Mesendoderm (in vitro differentiated cells): ENCODE results near the gene SULT6B1.
"Not testable (repeated sequence)": the region's sequence is repeated elsewhere in the genome, so short reads cannot be mapped to it uniquely, and the experiment has no call there.

Experiments
- DNase-seq: peaks from one replicate; pipeline ENCODE4 v3.0.0; 2013
- H2AK5ac ChIP-seq: 2 replicates; pipeline ENCODE4 v1.6.1; 2013; ENCODE audit warnings: low read length, inconsistent platforms
- H2BK120ac ChIP-seq: 2 replicates; pipeline ENCODE4 v1.6.1; 2013; ENCODE audit warnings: low read depth, mild to moderate bottlenecking, low read length, moderate library complexity, mixed read lengths
- H2BK15ac ChIP-seq: replicated peaks from 2 replicates; pipeline ENCODE4 v1.6.1; 2013; ENCODE audit warnings: low read depth, mild to moderate bottlenecking, moderate library complexity
- H2BK5ac ChIP-seq: 2 replicates; pipeline ENCODE4 v1.6.1; 2013; ENCODE audit warnings: low read length, inconsistent platforms
- H3K18ac ChIP-seq: 2 replicates; pipeline ENCODE4 v1.6.1; 2013; ENCODE audit warnings: mild to moderate bottlenecking, low read length, mixed read lengths
- H3K23ac ChIP-seq: one replicate; pipeline ENCODE4 v1.6.1; 2013; ENCODE audit warnings: low read length
- H3K27ac ChIP-seq: 2 replicates; pipeline ENCODE4 v1.5.1; 2013; ENCODE audit warnings: low read depth, mild to moderate bottlenecking, inconsistent platforms, low read length, moderate library complexity
- H3K27me3 ChIP-seq: 2 replicates; pipeline ENCODE4 v1.6.1; 2013; ENCODE audit warnings: low read length, control low read depth, mild to moderate bottlenecking, inconsistent platforms; ENCODE audit not compliant: insufficient read depth, poor library complexity
- H3K36me3 ChIP-seq: 2 replicates; pipeline ENCODE4 v1.6.1; 2013; ENCODE audit warnings: low read length, inconsistent platforms; ENCODE audit not compliant: control insufficient read depth, insufficient read depth
- H3K4ac ChIP-seq: one replicate; pipeline ENCODE4 v1.6.1; 2013; ENCODE audit warnings: low read depth, mild to moderate bottlenecking, low read length, moderate library complexity
- H3K4me1 ChIP-seq: 2 replicates; pipeline ENCODE4 v1.6.1; 2013; ENCODE audit warnings: low read depth, low read length, inconsistent platforms; ENCODE audit not compliant: control insufficient read depth
- H3K4me2 ChIP-seq: 2 replicates; pipeline ENCODE4 v1.6.1; 2013; ENCODE audit warnings: low read length
- H3K4me3 ChIP-seq: 2 replicates; pipeline ENCODE4 v1.5.1; 2013; ENCODE audit warnings: mild to moderate bottlenecking, low read length
- H3K56ac ChIP-seq: one replicate; pipeline ENCODE4 v1.6.1; 2013; ENCODE audit warnings: low read length
- H3K79me1 ChIP-seq: 2 replicates; pipeline ENCODE4 v1.6.1; 2013; ENCODE audit warnings: low read length, inconsistent platforms
- H3K79me2 ChIP-seq: 2 replicates; pipeline ENCODE4 v1.6.1; 2013; ENCODE audit warnings: mild to moderate bottlenecking, low read length; ENCODE audit not compliant: control insufficient read depth, insufficient read depth
- H3K9ac ChIP-seq: 2 replicates; pipeline ENCODE4 v1.6.1; 2013; ENCODE audit warnings: low read length, inconsistent platforms
- H4K5ac ChIP-seq: one replicate; pipeline ENCODE4 v1.6.1; 2013; ENCODE audit warnings: low read length
- H4K8ac ChIP-seq: one replicate; pipeline ENCODE4 v1.6.1; 2013; ENCODE audit warnings: low read depth, mild to moderate bottlenecking, control low read depth, low read length, moderate library complexity
- WGBS: extraction: QIAGEN DNeasy Blood & Tissue Kit; methylation state at CpG from one replicate; pipeline ENCODE4 v1.1.7; 2013; ENCODE audit warnings: low lambda C conversion rate, missing lambda C conversion rate; ENCODE audit not compliant: insufficient coverage; ENCODE audit errors: extremely low coverage; 5-methylcytosine and 5-hydroxymethylcytosine counted together

The SULT6B1 gene

GRCh38 chr2:37201766-37202165 lies 13.3 kb upstream of the SULT6B1 start:
- H3K4me3 ChIP-seq: no peak overlapping the region
- DNase-seq: no peak
- no peak overlapping the region for H4K8ac ChIP-seq
- no peak overlapping the region for H3K27ac ChIP-seq
- H3K4ac ChIP-seq: no peak overlapping the region
- peaks cover 8% of the 10 kb centered on the region for H3K79me2 ChIP-seq
- H2BK15ac ChIP-seq: no peak overlapping the region
- no peak overlapping the region for H2BK5ac ChIP-seq
- no peaks in the 10 kb centered on the region for H3K79me1 ChIP-seq
- no CpG with 5 or more reads among the region's 1 CpG for WGBS
- no peak overlapping the region for H3K4me2 ChIP-seq
- no peak overlapping the region for H3K56ac ChIP-seq
- no peak overlapping the region for H2BK120ac ChIP-seq
- H3K4me1 ChIP-seq: peaks cover 2% of the 10 kb centered on the region
- H4K5ac ChIP-seq: no peak overlapping the region
- no peak overlapping the region for H3K18ac ChIP-seq
- H3K36me3 ChIP-seq: peaks cover 5% of the 10 kb centered on the region
- no peak overlapping the region for H3K9ac ChIP-seq
- H3K23ac ChIP-seq: no peak overlapping the region
- no peak overlapping the region for H2AK5ac ChIP-seq
- no peaks in the 10 kb centered on the region for H3K27me3 ChIP-seq

- H3K9ac ChIP-seq: no peak overlapping the region
- no CpG with 5 or more reads among the region's 1 CpG for WGBS
- H2BK120ac ChIP-seq: no peak overlapping the region
- H3K23ac ChIP-seq: no peak overlapping the region
- H2BK15ac ChIP-seq: no peak overlapping the region
- peaks cover 5% of the 10 kb centered on the region for H3K36me3 ChIP-seq
- no peak overlapping the region for H3K18ac ChIP-seq
- H3K56ac ChIP-seq: no peak overlapping the region
- H3K4me3 ChIP-seq: no peak overlapping the region
- H3K4me2 ChIP-seq: no peak overlapping the region
- no peaks in the 10 kb centered on the region for H3K79me1 ChIP-seq
- H4K5ac ChIP-seq: no peak overlapping the region
- H3K27ac ChIP-seq: no peak overlapping the region
- no peak overlapping the region for H4K8ac ChIP-seq
- no peak for DNase-seq
- H3K4ac ChIP-seq: no peak overlapping the region
- peaks cover 8% of the 10 kb centered on the region for H3K79me2 ChIP-seq
- H2AK5ac ChIP-seq: no peak overlapping the region
- H2BK5ac ChIP-seq: no peak overlapping the region
- peaks cover 2% of the 10 kb centered on the region for H3K4me1 ChIP-seq
- H3K27me3 ChIP-seq: no peaks in the 10 kb centered on the region
Observed at GRCh38 chr2:37201208-37201607, 12.7 kb upstream of the SULT6B1 start.

GRCh38 chr2:37198681-37199065 lies 10.2 kb upstream of the SULT6B1 start:
- Histone ChIP-seq H3K23ac (no peak overlapping the region), H3K36me3 (peaks cover 4% of the 10 kb centered on the region), H3K18ac (peak overlapping the region; percentile 75), H3K56ac (peak overlapping the region; percentile 44), H3K4me1 (no peaks in the 10 kb centered on the region), H4K8ac (no peak overlapping the region), H2BK5ac (no peak overlapping the region), H3K4me3 (no peak overlapping the region), H3K4ac (peak overlapping the region; percentile 55), H2BK15ac (no peak overlapping the region), H3K9ac (peak overlapping the region; percentile 16), H3K27me3 (no peaks in the 10 kb centered on the region), H3K79me2 (peaks cover 7% of the 10 kb centered on the region), H2AK5ac (no peak overlapping the region), H3K79me1 (no peaks in the 10 kb centered on the region), H3K4me2 (no peak overlapping the region), H2BK120ac (peak overlapping the region; percentile 65), H4K5ac (no peak overlapping the region), H3K27ac (peak overlapping the region; percentile 11)
- no peak for DNase-seq
- WGBS: no CpG with 5 or more reads among the region's 8 CpGs

- H4K8ac ChIP-seq: no peak within 1 kb of the TSS
- no peaks in the 10 kb centered on the region for H3K36me3 ChIP-seq
- peak within 1 kb of the TSS; percentile 60 for H4K5ac ChIP-seq
- no peak within 1 kb of the TSS for H2BK15ac ChIP-seq
- DNase-seq: peak; percentile 77
- H3K23ac ChIP-seq: peak within 1 kb of the TSS; percentile 69
- no peaks in the 10 kb centered on the region for H3K4me1 ChIP-seq
- H3K27me3 ChIP-seq: no peaks in the 10 kb centered on the region
- H3K4me3 ChIP-seq: peak within 1 kb of the TSS; percentile 75
- H3K9ac ChIP-seq: peak within 1 kb of the TSS; percentile 90
- no CpG with 5 or more reads among the region's 72 CpGs for WGBS
- H3K27ac ChIP-seq: peak within 1 kb of the TSS; percentile 41
- H3K4me2 ChIP-seq: peak within 1 kb of the TSS; percentile 76
- peak within 1 kb of the TSS; percentile 58 for H2BK5ac ChIP-seq
- peak within 1 kb of the TSS; percentile 95 for H3K56ac ChIP-seq
- H2AK5ac ChIP-seq: no peak within 1 kb of the TSS
- H3K79me1 ChIP-seq: no peaks in the 10 kb centered on the region
- no peak within 1 kb of the TSS for H2BK120ac ChIP-seq
- peaks cover 5% of the 10 kb centered on the region for H3K79me2 ChIP-seq
- peak within 1 kb of the TSS; percentile 74 for H3K4ac ChIP-seq
- peak within 1 kb of the TSS; percentile 62 for H3K18ac ChIP-seq
Observed at GRCh38 chr2:37196320-37197195, 8.1 kb upstream of the SULT6B1 start, which contains the start of gene CEBPZOS. CEBPZOS (plus strand) TSS chr2:37196496; CDS start chr2:37199705, 3,209 bp downstream.

GRCh38 chr2:37195862-37196319 lies 7.4 kb upstream of the SULT6B1 start:
- H2AK5ac ChIP-seq, H3K27me3 ChIP-seq, H3K79me1 ChIP-seq, H4K8ac ChIP-seq, H3K27ac ChIP-seq, DNase-seq, H3K4me1 ChIP-seq, H3K79me2 ChIP-seq, H3K36me3 ChIP-seq, H3K4me3 ChIP-seq, H2BK15ac ChIP-seq, H2BK5ac ChIP-seq, H2BK120ac ChIP-seq, H3K23ac ChIP-seq, H3K4ac ChIP-seq: not testable (repeated sequence)
- H3K4me2 ChIP-seq: peak overlapping the region; percentile 76
- no CpG with 5 or more reads among the region's 20 CpGs for WGBS
- peak overlapping the region; percentile 21 for H3K18ac ChIP-seq
- H4K5ac ChIP-seq: peak overlapping the region; percentile 60
- peak overlapping the region; percentile 66 for H3K56ac ChIP-seq
- peak overlapping the region; percentile 37 for H3K9ac ChIP-seq
